ENCODE measurements around the gene FRMD4A.

GRCh38 chr10:13837966-13838365 is 492.8 kb downstream of the FRMD4A start:
- TF ChIP-seq CTCF (conservative IDR thresholded peaks at IDR 0.05; ENCODE audit: low read depth, low read length) (no peak), POLR2A (IDR thresholded peaks at IDR 0.05; ENCODE audit: low read depth, low read length) (no peak), CEBPB (IDR thresholded peaks at IDR 0.05; ENCODE audit: low read depth, low read length) (no peak), RFX5 (IDR thresholded peaks at IDR 0.05; ENCODE audit: low read depth, low read length) (no peak), MXI1 (IDR thresholded peaks at IDR 0.05; ENCODE audit: borderline replicate concordance, low read depth, low read length) (no peak), MAFK (IDR thresholded peaks at IDR 0.05; ENCODE audit: low read depth, low read length) (no peak), USF2 (IDR thresholded peaks at IDR 0.05; ENCODE audit: low read depth, low read length) (no peak), MAZ (IDR thresholded peaks at IDR 0.05; ENCODE audit: borderline replicate concordance, low read depth, low read length) (no peak), RAD21 (IDR thresholded peaks at IDR 0.05; ENCODE audit: low read length) (no peak), RCOR1 (IDR thresholded peaks at IDR 0.05; ENCODE audit: insufficient replicate concordance, low read length) (no peak), SMC3 (IDR thresholded peaks at IDR 0.05; ENCODE audit: low read depth, low read length) (no peak), BHLHE40 (IDR thresholded peaks at IDR 0.05; ENCODE audit: low read depth, low read length) (no peak)

All from IMR-90 (cell line).